Gastrocnemius medialis (tissue), 4 donors: Measurements from ENCODE around the gene GTPBP4.

ENCODE experiments used
- CTCF ChIP-seq, 5 experiments: fragments of 450-650 bp in 3 of 5; fragments of 200-600 bp in 2 of 5; sonication (generic) in 2 of 5; IDR thresholded peaks in 4 of 5; conservative IDR thresholded peaks in 1 of 5; 1 replicate in 4 of 5; 2 replicates in 1 of 5; pipeline ENCODE4 v1.5.1; 2016 to 2019; ENCODE audit warnings: antibody characterized with exemption in 5 of 5, mild to moderate bottlenecking in 3 of 5, moderate library complexity in 3 of 5
- POLR2A ChIP-seq, 2 donors: fragments of 450-650 bp; IDR thresholded peaks; one replicate each; pipeline ENCODE4 v1.6.1; 2017; ENCODE audit warnings: antibody characterized with exemption in 2 of 2, mild to moderate bottlenecking in 2 of 2, moderate library complexity in 2 of 2

GRCh38 chr10:987620-987869 lies 689 bp upstream of the GTPBP4 start:
- no peak for TF ChIP-seq POLR2A (IDR thresholded peaks at IDR 0.05)
- no peak for TF ChIP-seq CTCF (IDR thresholded peaks at IDR 0.05 in 4 of 5, conservative IDR thresholded peaks at IDR 0.05 in 1 of 5)
